Measurements from ENCODE around the gene FAM76B.

FAM76B gene

DNA sequence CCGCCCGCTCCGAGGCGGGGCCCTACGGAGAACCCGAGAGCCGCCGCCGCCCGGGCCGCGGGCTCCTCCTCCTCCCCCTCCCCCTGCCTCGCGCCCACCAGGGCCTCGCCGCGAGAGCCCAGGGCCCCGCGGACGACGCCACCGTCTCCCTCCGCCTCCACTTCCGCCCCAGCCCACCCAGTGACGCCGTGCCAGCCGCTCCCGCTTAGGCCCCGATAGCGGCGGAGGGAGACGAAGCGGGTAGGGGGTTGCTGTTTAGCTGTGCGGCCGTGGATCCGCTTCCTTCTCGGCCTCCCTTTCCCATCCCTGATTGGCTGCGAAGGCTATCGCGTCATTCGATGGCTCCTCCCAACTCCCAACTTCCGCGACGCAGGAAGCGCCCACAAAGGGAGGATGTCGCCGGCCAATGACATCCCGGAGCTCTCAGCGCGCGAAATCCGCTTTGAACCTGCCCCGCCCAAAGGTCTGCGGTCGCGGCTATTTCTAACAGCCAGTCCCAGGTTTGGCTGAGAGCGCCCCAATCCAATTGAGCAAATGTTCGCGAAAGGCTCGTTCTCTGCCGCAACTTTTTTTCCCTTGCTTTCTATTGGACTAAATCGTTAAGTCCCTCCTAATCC, at the start of gene FAM76B:
Gene FAM76B (minus strand): TSS at position 277 of the 617 bp plus-strand sequence. CDS start 304 bp downstream, outside the sequence.
- no peak for TF ChIP-seq TOX (CRISPR knock-in tag; IDR thresholded peaks at IDR 0.05; ENCODE audit: borderline replicate concordance)
- TF ChIP-seq ZNF70 (CRISPR knock-in tag; IDR thresholded peaks at IDR 0.05), result no peak
- TF ChIP-seq, protein P1, sequence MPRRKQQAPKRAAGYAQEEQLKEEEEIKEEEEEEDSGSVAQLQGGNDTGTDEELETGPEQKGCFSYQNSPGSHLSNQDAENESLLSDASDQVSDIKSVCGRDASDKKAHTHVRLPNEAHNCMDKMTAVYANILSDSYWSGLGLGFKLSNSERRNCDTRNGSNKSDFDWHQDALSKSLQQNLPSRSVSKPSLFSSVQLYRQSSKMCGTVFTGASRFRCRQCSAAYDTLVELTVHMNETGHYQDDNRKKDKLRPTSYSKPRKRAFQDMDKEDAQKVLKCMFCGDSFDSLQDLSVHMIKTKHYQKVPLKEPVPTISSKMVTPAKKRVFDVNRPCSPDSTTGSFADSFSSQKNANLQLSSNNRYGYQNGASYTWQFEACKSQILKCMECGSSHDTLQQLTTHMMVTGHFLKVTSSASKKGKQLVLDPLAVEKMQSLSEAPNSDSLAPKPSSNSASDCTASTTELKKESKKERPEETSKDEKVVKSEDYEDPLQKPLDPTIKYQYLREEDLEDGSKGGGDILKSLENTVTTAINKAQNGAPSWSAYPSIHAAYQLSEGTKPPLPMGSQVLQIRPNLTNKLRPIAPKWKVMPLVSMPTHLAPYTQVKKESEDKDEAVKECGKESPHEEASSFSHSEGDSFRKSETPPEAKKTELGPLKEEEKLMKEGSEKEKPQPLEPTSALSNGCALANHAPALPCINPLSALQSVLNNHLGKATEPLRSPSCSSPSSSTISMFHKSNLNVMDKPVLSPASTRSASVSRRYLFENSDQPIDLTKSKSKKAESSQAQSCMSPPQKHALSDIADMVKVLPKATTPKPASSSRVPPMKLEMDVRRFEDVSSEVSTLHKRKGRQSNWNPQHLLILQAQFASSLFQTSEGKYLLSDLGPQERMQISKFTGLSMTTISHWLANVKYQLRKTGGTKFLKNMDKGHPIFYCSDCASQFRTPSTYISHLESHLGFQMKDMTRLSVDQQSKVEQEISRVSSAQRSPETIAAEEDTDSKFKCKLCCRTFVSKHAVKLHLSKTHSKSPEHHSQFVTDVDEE (CRISPR knock-in tag; IDR thresholded peaks at IDR 0.05), result peak; percentile 43; the same call in 1 of the 2 replicates
- no peak for TF ChIP-seq ZNF8 (CRISPR knock-in tag; IDR thresholded peaks at IDR 0.05)
- no peak for TF ChIP-seq ESRRG (CRISPR knock-in tag; IDR thresholded peaks at IDR 0.05)
- TF ChIP-seq ZFP3 (CRISPR knock-in tag; IDR thresholded peaks at IDR 0.05), result 0 out of 2 replicates have a peak, but pooled peaks have one; percentile 23
- peak; percentile 85 for ATAC-seq

DNA sequence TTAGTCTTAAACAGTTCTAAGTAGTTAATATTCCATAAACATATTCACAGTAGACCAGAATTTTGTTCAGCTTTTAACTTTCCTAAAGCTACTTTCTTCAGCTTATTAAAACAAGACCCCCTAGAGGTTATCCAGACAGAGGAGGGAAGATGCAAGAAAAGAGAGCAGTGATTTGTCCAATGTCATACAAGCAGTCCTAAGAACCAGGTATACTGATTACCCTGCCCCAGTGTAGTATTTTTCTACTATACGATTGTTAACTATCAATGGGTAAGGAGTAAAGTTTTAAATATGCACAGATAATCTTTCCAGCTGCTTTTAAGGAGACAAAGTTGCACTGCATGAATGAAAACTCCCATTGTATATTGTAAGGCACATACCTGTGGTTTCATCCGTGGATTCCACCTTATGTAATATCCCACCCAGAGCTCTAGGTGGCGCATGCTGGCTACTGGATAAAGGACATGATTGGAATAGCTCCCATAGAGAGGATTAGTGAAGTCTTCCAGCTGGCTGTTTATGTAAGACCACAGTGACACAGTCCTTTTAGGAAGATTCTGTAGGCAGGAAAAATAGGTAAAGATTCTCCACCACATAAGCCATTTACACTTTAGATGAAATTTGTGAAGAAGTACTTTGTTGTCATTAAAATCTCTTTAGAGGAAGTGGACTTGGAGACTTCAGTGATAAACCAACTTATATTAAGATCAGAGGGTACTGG, 46.3 kb upstream of the FAM76B start:
- ATAC-seq, result peak; percentile 95
- TF ChIP-seq ESRRG (CRISPR knock-in tag; IDR thresholded peaks at IDR 0.05) (no peak), ZC3H10 (CRISPR knock-in tag; IDR thresholded peaks at IDR 0.05) (no peak), ZFP3 (CRISPR knock-in tag; IDR thresholded peaks at IDR 0.05) (no peak), ZNF70 (CRISPR knock-in tag; IDR thresholded peaks at IDR 0.05) (no peak), ISL1 (CRISPR knock-in tag; IDR thresholded peaks at IDR 0.05) (no peak), TOX (CRISPR knock-in tag; IDR thresholded peaks at IDR 0.05; ENCODE audit: borderline replicate concordance) (no peak), TCF4 (CRISPR knock-in tag; IDR thresholded peaks at IDR 0.05; ENCODE audit: borderline replicate concordance) (no peak), PPARA (CRISPR knock-in tag; IDR thresholded peaks at IDR 0.05; ENCODE audit: borderline replicate concordance) (no peak), OSR1 (CRISPR knock-in tag; IDR thresholded peaks at IDR 0.05) (no peak), ZNF8 (CRISPR knock-in tag; IDR thresholded peaks at IDR 0.05) (no peak), ZNF565 (CRISPR knock-in tag; conservative IDR thresholded peaks at IDR 0.05; ENCODE audit: low read depth) (no peak), CSDC2 (CRISPR knock-in tag; IDR thresholded peaks at IDR 0.05) (no peak), SNAI2 (CRISPR knock-in tag; IDR thresholded peaks at IDR 0.05) (no peak), ARNTL (CRISPR knock-in tag; IDR thresholded peaks at IDR 0.05; ENCODE audit: borderline replicate concordance, low read depth) (no peak)
- TF ChIP-seq, protein P1 (CRISPR knock-in tag; IDR thresholded peaks at IDR 0.05), result no peak
- TF ChIP-seq, protein P2, sequence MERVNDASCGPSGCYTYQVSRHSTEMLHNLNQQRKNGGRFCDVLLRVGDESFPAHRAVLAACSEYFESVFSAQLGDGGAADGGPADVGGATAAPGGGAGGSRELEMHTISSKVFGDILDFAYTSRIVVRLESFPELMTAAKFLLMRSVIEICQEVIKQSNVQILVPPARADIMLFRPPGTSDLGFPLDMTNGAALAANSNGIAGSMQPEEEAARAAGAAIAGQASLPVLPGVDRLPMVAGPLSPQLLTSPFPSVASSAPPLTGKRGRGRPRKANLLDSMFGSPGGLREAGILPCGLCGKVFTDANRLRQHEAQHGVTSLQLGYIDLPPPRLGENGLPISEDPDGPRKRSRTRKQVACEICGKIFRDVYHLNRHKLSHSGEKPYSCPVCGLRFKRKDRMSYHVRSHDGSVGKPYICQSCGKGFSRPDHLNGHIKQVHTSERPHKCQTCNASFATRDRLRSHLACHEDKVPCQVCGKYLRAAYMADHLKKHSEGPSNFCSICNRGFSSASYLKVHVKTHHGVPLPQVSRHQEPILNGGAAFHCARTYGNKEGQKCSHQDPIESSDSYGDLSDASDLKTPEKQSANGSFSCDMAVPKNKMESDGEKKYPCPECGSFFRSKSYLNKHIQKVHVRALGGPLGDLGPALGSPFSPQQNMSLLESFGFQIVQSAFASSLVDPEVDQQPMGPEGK (CRISPR knock-in tag; IDR thresholded peaks at IDR 0.05; ENCODE audit: borderline replicate concordance), result no peak

DNA sequence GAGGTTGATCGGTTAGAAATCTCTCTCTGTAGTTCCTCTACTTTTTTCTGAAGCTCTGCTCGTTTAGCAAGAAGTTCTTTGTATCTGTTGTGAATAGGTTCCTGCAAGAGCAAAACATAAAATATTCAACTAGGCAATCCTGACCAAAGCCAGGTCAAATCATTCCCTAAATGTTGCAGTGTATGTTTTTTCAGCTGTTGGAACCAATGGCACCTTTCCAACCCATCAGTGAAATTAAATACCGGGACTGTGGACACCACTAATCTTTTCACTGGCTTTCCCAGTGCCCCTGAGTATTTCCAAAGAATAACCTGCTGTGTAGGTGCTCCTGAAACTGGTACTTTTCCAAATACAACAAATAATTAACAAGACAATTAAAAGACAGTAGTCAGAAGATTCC, 45.8 kb upstream of the FAM76B start:
- ATAC-seq, result no peak
- TF ChIP-seq TOX (CRISPR knock-in tag; IDR thresholded peaks at IDR 0.05; ENCODE audit: borderline replicate concordance) (no peak), RARB (CRISPR knock-in tag; IDR thresholded peaks at IDR 0.05) (no peak), BACH2 (CRISPR knock-in tag; IDR thresholded peaks at IDR 0.05; ENCODE audit: borderline replicate concordance) (no peak), OSR1 (CRISPR knock-in tag; IDR thresholded peaks at IDR 0.05) (no peak), TCF4 (CRISPR knock-in tag; IDR thresholded peaks at IDR 0.05; ENCODE audit: borderline replicate concordance) (no peak), ZC3H10 (CRISPR knock-in tag; IDR thresholded peaks at IDR 0.05) (no peak)
- TF ChIP-seq, protein P3, sequence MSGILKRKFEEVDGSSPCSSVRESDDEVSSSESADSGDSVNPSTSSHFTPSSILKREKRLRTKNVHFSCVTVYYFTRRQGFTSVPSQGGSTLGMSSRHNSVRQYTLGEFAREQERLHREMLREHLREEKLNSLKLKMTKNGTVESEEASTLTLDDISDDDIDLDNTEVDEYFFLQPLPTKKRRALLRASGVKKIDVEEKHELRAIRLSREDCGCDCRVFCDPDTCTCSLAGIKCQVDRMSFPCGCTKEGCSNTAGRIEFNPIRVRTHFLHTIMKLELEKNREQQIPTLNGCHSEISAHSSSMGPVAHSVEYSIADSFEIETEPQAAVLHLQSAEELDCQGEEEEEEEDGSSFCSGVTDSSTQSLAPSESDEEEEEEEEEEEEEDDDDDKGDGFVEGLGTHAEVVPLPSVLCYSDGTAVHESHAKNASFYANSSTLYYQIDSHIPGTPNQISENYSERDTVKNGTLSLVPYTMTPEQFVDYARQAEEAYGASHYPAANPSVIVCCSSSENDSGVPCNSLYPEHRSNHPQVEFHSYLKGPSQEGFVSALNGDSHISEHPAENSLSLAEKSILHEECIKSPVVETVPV (CRISPR knock-in tag; IDR thresholded peaks at IDR 0.05), result no peak

Measured in SK-N-SH treated with all-trans-retinoic acid at 6 μM for 48 hours (cell line).